ENCODE data around the gene LRRC8A.
A peak's percentile ranks its signal among the peaks of the same experiment; 100 is the strongest.

LRRC8A gene

GRCh38 chr9:128899566-128900322, 17.8 kb downstream of the LRRC8A start:
- H3K9me2 ChIP-seq (replicated peaks; ENCODE audit: low read depth, low read length): no peaks in the 10 kb centered on the region
- no peaks in the 10 kb centered on the region for H3F3A ChIP-seq (ENCODE audit: low read depth)
- H3K79me2 ChIP-seq (ENCODE audit: insufficient read depth, low read length): peaks cover 9% of the 10 kb centered on the region; the same call in 1 of the 2 replicates
- H3K9me3 ChIP-seq (ENCODE audit: insufficient read depth, low read depth, low read length): no peaks in the 10 kb centered on the region
- peak overlapping the region; percentile 59 for H3K9ac ChIP-seq (ENCODE audit: low read depth, low read length, poor library complexity, severe bottlenecking)
- no peak overlapping the region for H2AFZ ChIP-seq (ENCODE audit: low read length)
- no peaks in the 10 kb centered on the region for H4K20me1 ChIP-seq (ENCODE audit: insufficient read depth, low read length, poor library complexity, severe bottlenecking)
- no peaks in the 10 kb centered on the region for H3K27me3 ChIP-seq (ENCODE audit: insufficient read depth, low read length, poor library complexity, severe bottlenecking)
- H3K4me2 ChIP-seq (ENCODE audit: low read depth, low read length, poor library complexity, severe bottlenecking): peak overlapping the region; percentile 46
- H3K36me3 ChIP-seq (ENCODE audit: insufficient read depth, low read length): no peaks in the 10 kb centered on the region
- peaks cover 32% of the 10 kb centered on the region for H3K4me1 ChIP-seq (ENCODE audit: insufficient read depth, low read length, poor library complexity, severe bottlenecking)
- no peak overlapping the region for H3K4me3 ChIP-seq (ENCODE audit: low read length, poor library complexity, severe bottlenecking)
- TF ChIP-seq CTCF (conservative IDR thresholded peaks at IDR 0.05; ENCODE audit: low read length) (no peak), EZH2phosphoT487 (IDR thresholded peaks at IDR 0.05; ENCODE audit: borderline replicate concordance) (no peak)

- Histone ChIP-seq H3K9ac (ENCODE audit: low read depth, low read length, poor library complexity, severe bottlenecking) (peak overlapping the region; percentile 46), H3F3A (ENCODE audit: low read depth) (no peaks in the 10 kb centered on the region), H3K4me2 (ENCODE audit: low read depth, low read length, poor library complexity, severe bottlenecking) (no peak overlapping the region), H3K4me1 (ENCODE audit: insufficient read depth, low read length, poor library complexity, severe bottlenecking) (peaks cover 32% of the 10 kb centered on the region), H3K4me3 (ENCODE audit: low read length, poor library complexity, severe bottlenecking) (no peak overlapping the region), H3K9me2 (replicated peaks; ENCODE audit: low read depth, low read length) (no peaks in the 10 kb centered on the region), H3K27me3 (ENCODE audit: insufficient read depth, low read length, poor library complexity, severe bottlenecking) (no peaks in the 10 kb centered on the region), H2AFZ (ENCODE audit: low read length) (no peak overlapping the region), H3K79me2 (ENCODE audit: insufficient read depth, low read length) (peaks cover 9% of the 10 kb centered on the region; the same call in 1 of the 2 replicates), H4K20me1 (ENCODE audit: insufficient read depth, low read length, poor library complexity, severe bottlenecking) (no peaks in the 10 kb centered on the region), H3K36me3 (ENCODE audit: insufficient read depth, low read length) (no peaks in the 10 kb centered on the region), H3K9me3 (ENCODE audit: insufficient read depth, low read depth, low read length) (no peaks in the 10 kb centered on the region)
- no peak for TF ChIP-seq EZH2phosphoT487 (IDR thresholded peaks at IDR 0.05; ENCODE audit: borderline replicate concordance)
- TF ChIP-seq CTCF (conservative IDR thresholded peaks at IDR 0.05; ENCODE audit: low read length): no peak
Observed at GRCh38 chr9:128901379-128901778, 19.4 kb downstream of the LRRC8A start.

- Histone ChIP-seq H2AFZ (ENCODE audit: low read length) (no peak overlapping the region), H3K4me3 (ENCODE audit: low read length, poor library complexity, severe bottlenecking) (peak overlapping the region; percentile 38), H3K27me3 (ENCODE audit: insufficient read depth, low read length, poor library complexity, severe bottlenecking) (no peaks in the 10 kb centered on the region), H3K4me2 (ENCODE audit: low read depth, low read length, poor library complexity, severe bottlenecking) (peak overlapping the region; percentile 77), H3K79me2 (ENCODE audit: insufficient read depth, low read length) (peaks cover 9% of the 10 kb centered on the region; the same call in 1 of the 2 replicates), H3K9me3 (ENCODE audit: insufficient read depth, low read depth, low read length) (no peaks in the 10 kb centered on the region), H3K36me3 (ENCODE audit: insufficient read depth, low read length) (no peaks in the 10 kb centered on the region; the same call in 1 of the 2 replicates), H3K9me2 (replicated peaks; ENCODE audit: low read depth, low read length) (no peaks in the 10 kb centered on the region), H4K20me1 (ENCODE audit: insufficient read depth, low read length, poor library complexity, severe bottlenecking) (no peaks in the 10 kb centered on the region), H3K9ac (ENCODE audit: low read depth, low read length, poor library complexity, severe bottlenecking) (peak overlapping the region; percentile 46), H3K4me1 (ENCODE audit: insufficient read depth, low read length, poor library complexity, severe bottlenecking) (peaks cover 32% of the 10 kb centered on the region), H3F3A (ENCODE audit: low read depth) (no peaks in the 10 kb centered on the region)
- TF ChIP-seq EZH2phosphoT487 (IDR thresholded peaks at IDR 0.05; ENCODE audit: borderline replicate concordance) (no peak), CTCF (conservative IDR thresholded peaks at IDR 0.05; ENCODE audit: low read length) (no peak)
Observed at GRCh38 chr9:128901822-128902221, 19.9 kb downstream of the LRRC8A start.
